Measurements from ENCODE around the gene JARID2.

JARID2 gene

GRCh38 chr6:15245361-15246216 is at the start of gene JARID2:
Gene JARID2, plus strand, starts transcription at chr6:15246069. Its CDS starts 471 bp downstream, at chr6:15246540.
- peak; percentile 98 for DNase-seq (ENCODE audit: low spot score)
- no peak for TF ChIP-seq CTCF (IDR thresholded peaks at IDR 0.05; ENCODE audit: extremely low read depth, insufficient read depth, missing control alignments)
- in situ Hi-C loops (cut with MboI; ENCODE audit: low pct_unique_long_range_greater_than_20kb, low sequenced_read_pairs, unreplicated experiment) = loop anchor here (25.0 kb wide), 1 partner anchor 1033 kb away; no protein-coding TSS in a partner anchor

- TF ChIP-seq CTCF (IDR thresholded peaks at IDR 0.05; ENCODE audit: extremely low read depth, insufficient read depth, missing control alignments) = no peak
- DNase-seq (ENCODE audit: low spot score) = no peak
- in situ Hi-C loops (cut with MboI; ENCODE audit: low pct_unique_long_range_greater_than_20kb, low sequenced_read_pairs, unreplicated experiment) = no loop called here
These were observed 45.8 kb upstream of the JARID2 start for GRCh38 chr6:15200087-15200486.

- no peak for TF ChIP-seq CTCF (IDR thresholded peaks at IDR 0.05; ENCODE audit: extremely low read depth, insufficient read depth, missing control alignments)
- in situ Hi-C loops (cut with MboI; ENCODE audit: low pct_unique_long_range_greater_than_20kb, low sequenced_read_pairs, unreplicated experiment) = no loop called here
- no peak for DNase-seq (ENCODE audit: low spot score)
These were observed 40.5 kb upstream of the JARID2 start for GRCh38 chr6:15205321-15205720.

GRCh38 chr6:15206887-15207286 is 39.0 kb upstream of the JARID2 start:
- in situ Hi-C loops (cut with MboI; ENCODE audit: low pct_unique_long_range_greater_than_20kb, low sequenced_read_pairs, unreplicated experiment) = no loop called here
- no peak for TF ChIP-seq CTCF (IDR thresholded peaks at IDR 0.05; ENCODE audit: extremely low read depth, insufficient read depth, missing control alignments)
- DNase-seq (ENCODE audit: low spot score) = no peak

- DNase-seq (ENCODE audit: low spot score) = no peak
- no peak for TF ChIP-seq CTCF (IDR thresholded peaks at IDR 0.05; ENCODE audit: extremely low read depth, insufficient read depth, missing control alignments)
- in situ Hi-C loops (cut with MboI; ENCODE audit: low pct_unique_long_range_greater_than_20kb, low sequenced_read_pairs, unreplicated experiment) = no loop called here
These were observed 37.9 kb upstream of the JARID2 start for GRCh38 chr6:15207923-15208322.

GRCh38 chr6:15213838-15214400 is 31.9 kb upstream of the JARID2 start:
- in situ Hi-C loops (cut with MboI; ENCODE audit: low pct_unique_long_range_greater_than_20kb, low sequenced_read_pairs, unreplicated experiment) = no loop called here
- no peak for DNase-seq (ENCODE audit: low spot score)
- TF ChIP-seq CTCF (IDR thresholded peaks at IDR 0.05; ENCODE audit: extremely low read depth, insufficient read depth, missing control alignments) = no peak
